GM12801 (cell line): ENCODE data around the gene ILRUN.

ENCODE experiments used
- TF ChIP-seq, protein P1 (sequence below): IDR thresholded peaks from one replicate; pipeline ENCODE4 v1.5.1; 2011; ENCODE audit warnings: control low read depth; ENCODE audit not compliant: insufficient read length; ENCODE audit errors: extremely low read depth

The ILRUN gene

DNA sequence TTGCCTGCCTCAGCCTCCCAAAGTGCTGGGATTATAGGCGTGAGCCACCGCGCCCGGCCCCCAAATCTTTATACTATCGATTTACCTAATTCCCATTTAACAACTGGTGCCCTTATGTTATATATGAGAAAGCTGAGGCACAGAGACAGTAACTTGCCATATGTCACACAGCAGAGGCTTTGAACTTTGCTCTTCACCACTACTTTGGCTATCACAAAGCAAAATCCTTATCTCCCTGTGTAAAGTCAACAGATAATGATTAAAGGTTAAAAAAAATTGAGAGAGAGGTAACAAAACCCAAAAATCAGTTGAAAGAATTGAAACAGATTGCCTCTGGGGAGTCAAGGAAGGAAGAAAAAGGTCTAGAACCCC is 22.3 kb downstream of the ILRUN start:
- TF ChIP-seq, protein P1, sequence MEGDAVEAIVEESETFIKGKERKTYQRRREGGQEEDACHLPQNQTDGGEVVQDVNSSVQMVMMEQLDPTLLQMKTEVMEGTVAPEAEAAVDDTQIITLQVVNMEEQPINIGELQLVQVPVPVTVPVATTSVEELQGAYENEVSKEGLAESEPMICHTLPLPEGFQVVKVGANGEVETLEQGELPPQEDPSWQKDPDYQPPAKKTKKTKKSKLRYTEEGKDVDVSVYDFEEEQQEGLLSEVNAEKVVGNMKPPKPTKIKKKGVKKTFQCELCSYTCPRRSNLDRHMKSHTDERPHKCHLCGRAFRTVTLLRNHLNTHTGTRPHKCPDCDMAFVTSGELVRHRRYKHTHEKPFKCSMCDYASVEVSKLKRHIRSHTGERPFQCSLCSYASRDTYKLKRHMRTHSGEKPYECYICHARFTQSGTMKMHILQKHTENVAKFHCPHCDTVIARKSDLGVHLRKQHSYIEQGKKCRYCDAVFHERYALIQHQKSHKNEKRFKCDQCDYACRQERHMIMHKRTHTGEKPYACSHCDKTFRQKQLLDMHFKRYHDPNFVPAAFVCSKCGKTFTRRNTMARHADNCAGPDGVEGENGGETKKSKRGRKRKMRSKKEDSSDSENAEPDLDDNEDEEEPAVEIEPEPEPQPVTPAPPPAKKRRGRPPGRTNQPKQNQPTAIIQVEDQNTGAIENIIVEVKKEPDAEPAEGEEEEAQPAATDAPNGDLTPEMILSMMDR, result no peak

DNA sequence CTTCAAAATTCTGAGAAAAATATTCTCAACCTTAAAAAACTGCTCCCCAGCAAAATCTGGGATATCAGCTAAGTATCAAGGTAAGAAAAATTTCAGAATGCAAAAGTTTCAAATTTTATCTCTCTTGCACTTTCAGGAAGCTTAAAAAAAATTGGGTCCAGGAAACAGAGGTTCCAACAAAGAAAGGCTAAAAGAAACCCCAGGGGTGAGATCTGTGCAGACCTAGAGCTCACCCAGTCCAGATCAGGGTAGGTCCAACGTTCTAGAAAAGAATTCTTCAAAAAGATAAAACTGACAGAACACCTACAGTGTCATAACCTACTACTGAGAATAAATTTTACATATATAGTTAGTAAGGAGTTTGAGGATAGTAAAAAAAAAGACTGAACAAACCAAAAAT is 23.5 kb downstream of the ILRUN start:
- TF ChIP-seq, protein P1, result no peak

DNA sequence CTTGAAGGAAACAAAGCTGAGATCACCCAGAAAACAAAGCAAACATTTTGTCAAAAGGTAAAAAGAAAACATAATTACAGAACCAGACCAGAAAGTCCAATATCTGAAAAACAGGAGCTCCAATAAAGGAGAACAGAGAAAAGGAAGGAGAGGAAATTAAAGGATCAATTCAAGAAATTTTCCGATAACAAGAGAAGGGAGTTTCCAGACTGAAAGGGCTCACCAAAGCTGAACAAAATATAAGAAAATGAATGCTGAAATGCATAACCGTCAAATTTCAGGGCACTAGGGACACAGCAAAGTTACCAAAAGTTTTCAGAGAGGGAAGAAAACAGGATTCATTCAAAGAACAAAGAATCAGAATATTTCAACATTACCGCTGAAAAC is 23.9 kb downstream of the ILRUN start:
- TF ChIP-seq, protein P1, result no peak

DNA sequence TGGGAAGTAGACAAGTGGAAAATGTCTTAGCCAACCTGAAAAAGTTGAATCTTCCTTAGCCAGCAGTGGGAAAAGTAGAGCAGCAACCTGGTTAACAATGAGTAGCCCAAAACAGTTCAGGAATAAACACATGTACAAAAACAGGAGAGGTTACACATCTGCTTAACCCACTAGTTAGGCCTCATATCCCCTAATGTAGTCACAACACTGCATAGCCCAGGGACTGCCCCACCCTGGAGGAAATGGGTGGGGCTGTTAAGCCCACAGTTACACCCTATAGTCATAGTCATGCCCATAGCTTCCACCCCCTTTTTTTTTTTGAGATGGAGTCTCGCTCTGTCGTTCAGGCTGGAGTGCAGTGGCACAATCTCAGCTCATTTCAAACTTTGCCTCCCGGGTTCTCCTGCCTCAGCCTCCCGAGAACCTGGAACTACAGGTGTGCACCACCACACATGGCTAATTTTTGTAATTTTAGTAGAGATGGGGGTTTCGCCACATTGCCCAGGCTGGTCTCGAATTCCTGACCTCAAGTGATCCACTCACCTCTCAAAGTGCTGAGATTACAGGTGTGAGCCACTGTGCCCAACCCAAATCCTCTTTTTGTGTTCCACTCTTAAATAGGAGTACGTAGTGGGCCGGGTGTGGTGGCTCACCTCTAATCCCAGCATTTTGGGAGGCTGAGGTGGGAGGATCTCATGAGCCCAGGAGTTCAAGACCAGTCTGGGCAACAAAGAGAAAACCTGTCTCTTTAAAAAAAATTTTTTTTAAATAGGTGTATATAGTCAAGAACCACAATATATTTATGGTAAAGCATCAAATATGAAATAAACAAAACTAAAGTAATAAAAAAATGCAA is 24.5 kb downstream of the ILRUN start:
- TF ChIP-seq, protein P1, result no peak

DNA sequence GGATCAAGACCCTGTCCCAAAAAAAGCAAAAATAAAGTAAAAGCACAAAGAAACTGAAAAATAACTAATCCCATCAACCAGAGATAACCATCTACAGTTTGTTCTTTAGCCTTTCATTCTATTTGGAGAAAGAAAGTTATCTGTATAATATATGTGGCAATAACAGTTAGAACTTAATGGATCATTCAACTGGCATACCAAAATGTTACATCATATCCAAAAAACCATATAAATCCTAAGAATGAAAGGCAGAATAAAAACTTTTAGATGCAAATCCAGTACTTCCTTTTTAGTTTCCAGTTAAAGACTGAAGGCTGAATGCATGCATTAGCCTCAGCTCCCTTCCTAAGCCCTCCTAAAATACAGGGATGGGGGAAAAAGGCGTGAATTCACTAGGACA is 25.2 kb downstream of the ILRUN start:
- TF ChIP-seq, protein P1, result no peak

DNA sequence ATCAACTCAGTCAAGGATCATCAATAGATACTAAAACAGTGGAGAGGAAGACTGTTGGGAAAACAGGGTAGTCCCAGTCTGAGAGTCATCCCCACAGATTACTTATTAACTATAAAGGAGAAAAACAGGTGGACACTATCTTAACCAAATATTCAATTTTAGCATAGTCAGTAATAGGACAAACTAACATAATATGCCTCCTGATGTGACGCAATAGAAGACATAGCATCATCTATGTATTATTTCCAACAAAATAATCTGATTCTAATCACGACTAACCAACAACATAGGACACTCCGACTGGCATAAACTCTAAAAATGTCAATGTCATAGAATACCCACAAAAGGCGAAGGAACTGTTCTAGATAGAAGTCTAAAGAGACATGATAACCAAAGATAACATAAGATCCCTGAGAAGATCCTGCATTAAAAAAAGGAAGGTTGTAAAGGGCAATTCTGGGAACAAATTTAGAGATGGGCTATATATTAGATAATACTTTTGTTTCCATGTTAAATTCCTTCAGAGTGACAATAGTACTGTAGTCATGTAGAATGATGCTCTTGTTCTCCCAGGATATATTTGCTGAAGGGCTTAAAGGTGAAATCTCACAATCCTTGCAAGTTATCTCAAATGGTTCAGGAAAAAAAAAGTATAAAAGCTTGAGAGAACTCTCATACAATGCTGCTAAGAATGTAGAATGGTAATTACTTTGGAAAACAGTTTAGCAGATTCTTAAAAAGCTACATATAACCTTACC is 28.9 kb downstream of the ILRUN start:
- TF ChIP-seq, protein P1, result no peak

DNA sequence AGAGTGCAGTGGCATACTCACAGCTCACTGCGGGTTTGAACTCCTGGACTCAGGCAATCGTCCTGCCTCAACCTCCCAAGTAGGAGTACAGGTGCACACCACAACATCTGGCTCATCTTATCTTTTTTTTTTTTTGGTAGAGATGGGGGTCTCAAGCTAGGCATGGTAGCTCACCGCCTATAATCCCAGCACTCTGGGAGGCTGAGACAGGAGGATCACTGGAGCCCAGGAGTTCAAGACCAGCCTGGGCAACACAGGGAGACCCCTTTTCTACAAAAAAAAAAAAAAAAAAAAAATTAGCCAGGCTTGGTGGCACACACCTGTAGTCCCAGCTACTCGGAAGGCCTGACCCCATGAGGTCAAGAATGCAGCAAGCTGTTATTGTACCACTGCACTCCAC is 31.5 kb downstream of the ILRUN start:
- TF ChIP-seq, protein P1, result no peak
